ENCODE results near the gene HDDC3. TPM values are rescaled to one million over a fixed set of nuclear protein-coding genes. Genes with fewer than 3 reads are reported as not detected.
A peak's percentile ranks its signal among the peaks of the same experiment; 100 is the strongest.
"Not testable (repeated sequence)": the region's sequence is repeated elsewhere in the genome, so short reads cannot be mapped to it uniquely, and the experiment has no call there.

HDDC3 gene
- total RNA-seq, 6 donors from 2014 or later, result 5.0 to 19.3 (median 12.5) TPM

GRCh38 chr15:90911302-90911623 is 21.1 kb downstream of the HDDC3 start:
- no peak overlapping the region for H3K27ac ChIP-seq
- H3K9me3 ChIP-seq, result no peaks in the 10 kb centered on the region
- WGBS, 2 donors, result 88 to 93% methylated on average over 11 to 18 of the region's 19 CpGs
- no peak for ATAC-seq (ENCODE audit: low FRiP score in 2 of 2)
- peak in 1 of 2 donors; percentile 16 for DNase-seq
- H3K27me3 ChIP-seq, result no peaks in the 10 kb centered on the region
- peaks cover 66 to 100% (median 94%) of the 10 kb centered on the region in 4 donors for H3K36me3 ChIP-seq
- peaks cover 0 to 6% (median 1%) of the 10 kb centered on the region in 4 donors for H3K4me1 ChIP-seq
- H3K4me3 ChIP-seq, result no peak overlapping the region
- no peak for TF ChIP-seq POLR2A (IDR thresholded peaks at IDR 0.05)
- no peak for TF ChIP-seq POLR2AphosphoS5 (IDR thresholded peaks at IDR 0.05)
- no peak for TF ChIP-seq EP300 (IDR thresholded peaks at IDR 0.05)
- TF ChIP-seq CTCF (IDR thresholded peaks at IDR 0.05), result no peak

GRCh38 chr15:90910441-90911301 is 21.7 kb downstream of the HDDC3 start:
- Histone ChIP-seq H3K36me3 (peaks cover 71 to 100% (median 94%) of the 10 kb centered on the region in 4 donors), H3K27me3 (no peaks in the 10 kb centered on the region), H3K27ac (no peak overlapping the region), H3K4me1 (peaks cover 0 to 6% (median 1%) of the 10 kb centered on the region in 4 donors), H3K9me3 (no peaks in the 10 kb centered on the region), H3K4me3 (no peak overlapping the region)
- ATAC-seq (ENCODE audit: low FRiP score in 2 of 2), result no peak
- DNase-seq, result no peak
- 95 to 96% methylated on average over 6 to 24 of the region's 24 CpGs for WGBS, 2 donors
- no peak for TF ChIP-seq POLR2AphosphoS5 (IDR thresholded peaks at IDR 0.05)
- no peak for TF ChIP-seq EP300 (IDR thresholded peaks at IDR 0.05)
- no peak for TF ChIP-seq CTCF (IDR thresholded peaks at IDR 0.05)
- no peak for TF ChIP-seq POLR2A (IDR thresholded peaks at IDR 0.05)

- H3K36me3 ChIP-seq, result peaks cover 77 to 100% (median 94%) of the 10 kb centered on the region in 4 donors
- H3K4me3 ChIP-seq, result no peak overlapping the region
- WGBS, 2 donors, result 94 to 100% methylated on average over 8 of the region's 8 CpGs
- peaks cover 0 to 3% (median 2%) of the 10 kb centered on the region in 4 donors for H3K4me1 ChIP-seq
- no peaks in the 10 kb centered on the region for H3K27me3 ChIP-seq
- TF ChIP-seq CTCF (IDR thresholded peaks at IDR 0.05), result no peak
- TF ChIP-seq EP300 (IDR thresholded peaks at IDR 0.05), result no peak
- TF ChIP-seq POLR2AphosphoS5 (IDR thresholded peaks at IDR 0.05), result no peak
- TF ChIP-seq POLR2A (IDR thresholded peaks at IDR 0.05), result no peak
- DNase-seq (no peak), ATAC-seq (ENCODE audit: low FRiP score in 2 of 2) (no peak)
- no peaks in the 10 kb centered on the region for H3K9me3 ChIP-seq
- H3K27ac ChIP-seq, result no peak overlapping the region
Observed at GRCh38 chr15:90909976-90910375, 22.4 kb downstream of the HDDC3 start.

GRCh38 chr15:90909449-90909848 is 22.9 kb downstream of the HDDC3 start:
- H3K9me3 ChIP-seq; H3K4me3 ChIP-seq; H3K27me3 ChIP-seq; DNase-seq; H3K27ac ChIP-seq; ATAC-seq (ENCODE audit: low FRiP score in 2 of 2); H3K4me1 ChIP-seq: not testable (repeated sequence)
- peaks cover 78 to 98% (median 92%) of the 10 kb centered on the region in 4 donors for H3K36me3 ChIP-seq
- 95 to 97% methylated on average over 9 to 11 of the region's 11 CpGs for WGBS, 2 donors

- peak overlapping the region in 1 of 4 donors; percentile 28 for H3K27ac ChIP-seq
- no peak for TF ChIP-seq CTCF (IDR thresholded peaks at IDR 0.05)
- TF ChIP-seq POLR2A (IDR thresholded peaks at IDR 0.05), result no peak
- no peaks in the 10 kb centered on the region for H3K9me3 ChIP-seq
- peaks cover 8 to 19% (median 11%) of the 10 kb centered on the region in 4 donors for H3K4me1 ChIP-seq
- DNase-seq (no peak), ATAC-seq (ENCODE audit: low FRiP score in 2 of 2) (no peak)
- 84 to 85% methylated on average over 9 of the region's 9 CpGs for WGBS, 2 donors
- H3K36me3 ChIP-seq, result peaks cover 71 to 83% (median 78%) of the 10 kb centered on the region in 4 donors
- no peaks in the 10 kb centered on the region for H3K27me3 ChIP-seq
- H3K4me3 ChIP-seq, result no peak overlapping the region
Observed at GRCh38 chr15:90907838-90908507, 24.4 kb downstream of the HDDC3 start.

Data from upper lobe of left lung (tissue), 6 donors.